C4-2B (cell line): Measurements from ENCODE around the gene TUBE1.

ENCODE experiments used
- ZFX ChIP-seq: fragments of 450-650 bp; IDR thresholded peaks from 2 replicates; pipeline ENCODE4 v1.6.1; 2017
- TF ChIP-seq, protein P1 (sequence below): fragments of 450-650 bp; conservative IDR thresholded peaks from 2 replicates; pipeline ENCODE4 v1.5.1; 2017; ENCODE audit warnings: mild to moderate bottlenecking

DNA sequence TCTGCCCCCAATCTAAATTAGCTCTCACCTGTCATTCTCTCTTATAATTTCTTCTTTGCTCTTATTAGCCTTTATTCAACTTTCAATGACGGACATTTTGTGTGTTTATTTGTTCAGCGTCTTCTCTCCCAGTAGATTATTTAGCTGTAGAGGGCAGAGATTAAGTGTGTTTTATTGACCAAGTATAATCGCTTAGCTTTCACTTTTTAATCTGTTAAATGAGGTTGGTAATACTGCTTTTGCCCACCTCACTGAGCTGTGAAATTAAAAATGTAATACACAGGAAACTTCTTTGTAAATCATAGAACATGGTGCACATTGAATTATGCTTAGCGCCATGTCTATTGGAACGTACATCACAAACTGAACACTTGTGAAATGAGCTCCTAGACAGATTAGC lies 36.9 kb downstream of the TUBE1 start:
- TF ChIP-seq, protein P1, sequence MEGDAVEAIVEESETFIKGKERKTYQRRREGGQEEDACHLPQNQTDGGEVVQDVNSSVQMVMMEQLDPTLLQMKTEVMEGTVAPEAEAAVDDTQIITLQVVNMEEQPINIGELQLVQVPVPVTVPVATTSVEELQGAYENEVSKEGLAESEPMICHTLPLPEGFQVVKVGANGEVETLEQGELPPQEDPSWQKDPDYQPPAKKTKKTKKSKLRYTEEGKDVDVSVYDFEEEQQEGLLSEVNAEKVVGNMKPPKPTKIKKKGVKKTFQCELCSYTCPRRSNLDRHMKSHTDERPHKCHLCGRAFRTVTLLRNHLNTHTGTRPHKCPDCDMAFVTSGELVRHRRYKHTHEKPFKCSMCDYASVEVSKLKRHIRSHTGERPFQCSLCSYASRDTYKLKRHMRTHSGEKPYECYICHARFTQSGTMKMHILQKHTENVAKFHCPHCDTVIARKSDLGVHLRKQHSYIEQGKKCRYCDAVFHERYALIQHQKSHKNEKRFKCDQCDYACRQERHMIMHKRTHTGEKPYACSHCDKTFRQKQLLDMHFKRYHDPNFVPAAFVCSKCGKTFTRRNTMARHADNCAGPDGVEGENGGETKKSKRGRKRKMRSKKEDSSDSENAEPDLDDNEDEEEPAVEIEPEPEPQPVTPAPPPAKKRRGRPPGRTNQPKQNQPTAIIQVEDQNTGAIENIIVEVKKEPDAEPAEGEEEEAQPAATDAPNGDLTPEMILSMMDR = no peak
- no peak for TF ChIP-seq ZFX
